CD4-positive, alpha-beta T cell treated with Interleukin-4 for 4 hours (primary cell): Measurements from ENCODE around the gene CLIC4.
"Not testable (repeated sequence)": the region's sequence is repeated elsewhere in the genome, so short reads cannot be mapped to it uniquely, and the experiment has no call there.

Source experiments
- DNase-seq: peaks from one replicate; pipeline ENCODE4 v3.0.0-alpha.2; 2020

The CLIC4 gene

GRCh38 chr1:24775916-24776315, 30.7 kb downstream of the CLIC4 start:
- no peak for DNase-seq

- DNase-seq = no peak
These were observed 31.6 kb downstream of the CLIC4 start for GRCh38 chr1:24776821-24777220.

GRCh38 chr1:24778141-24778540, 32.9 kb downstream of the CLIC4 start:
- no peak for DNase-seq

- not testable (repeated sequence) for DNase-seq
These were observed 34.0 kb downstream of the CLIC4 start for GRCh38 chr1:24779199-24779598.

GRCh38 chr1:24779689-24780464, 34.6 kb downstream of the CLIC4 start:
- DNase-seq = no peak

GRCh38 chr1:24780626-24781025, 35.4 kb downstream of the CLIC4 start:
- DNase-seq = not testable (repeated sequence)

GRCh38 chr1:24782689-24783088, 37.4 kb downstream of the CLIC4 start:
- no peak for DNase-seq

GRCh38 chr1:24783713-24784112, 38.5 kb downstream of the CLIC4 start:
- DNase-seq = no peak

- DNase-seq = no peak
These were observed 40.9 kb downstream of the CLIC4 start for GRCh38 chr1:24786191-24786590.

- no peak for DNase-seq
These were observed 45.2 kb downstream of the CLIC4 start for GRCh38 chr1:24790490-24790889.

- DNase-seq = no peak
These were observed 48.3 kb downstream of the CLIC4 start for GRCh38 chr1:24793447-24794129.

GRCh38 chr1:24794130-24794502, 48.9 kb downstream of the CLIC4 start:
- DNase-seq = not testable (repeated sequence)

GRCh38 chr1:24795236-24795635, 50.0 kb downstream of the CLIC4 start:
- no peak for DNase-seq

GRCh38 chr1:24796524-24796923, 51.3 kb downstream of the CLIC4 start:
- DNase-seq = no peak

- not testable (repeated sequence) for DNase-seq
These were observed 54.0 kb downstream of the CLIC4 start for GRCh38 chr1:24799242-24799641.

- no peak for DNase-seq
These were observed 55.9 kb downstream of the CLIC4 start for GRCh38 chr1:24801176-24801575.

- DNase-seq = no peak
These were observed 58.0 kb downstream of the CLIC4 start for GRCh38 chr1:24803220-24803619.

GRCh38 chr1:24803987-24804530, 58.8 kb downstream of the CLIC4 start:
- DNase-seq = no peak

GRCh38 chr1:24805534-24806301, 60.5 kb downstream of the CLIC4 start:
- DNase-seq = no peak

GRCh38 chr1:24806588-24806987, 61.3 kb downstream of the CLIC4 start:
- DNase-seq = no peak

- DNase-seq = not testable (repeated sequence)
These were observed 66.2 kb downstream of the CLIC4 start for GRCh38 chr1:24811494-24811893.

GRCh38 chr1:24820221-24820620, 75.0 kb downstream of the CLIC4 start:
- not testable (repeated sequence) for DNase-seq

- no peak for DNase-seq
These were observed 77.6 kb downstream of the CLIC4 start for GRCh38 chr1:24822887-24823286.
